CD4-positive, alpha-beta memory T cell (primary cell): ENCODE results near the gene GNG11. TPM values are rescaled to one million over a fixed set of nuclear protein-coding genes. Genes with fewer than 3 reads are reported as not detected.

Experiments
- CTCF ChIA-PET: fragments of 350-600 bp; sonication (Branson Sonifier 250); formaldehyde crosslinking; loops from one replicate; lab custom pipeline; 2021; ENCODE audit warnings: inconsistent platforms; ENCODE audit not compliant: partially characterized antibody; lab: Charles Lee
- POLR2A ChIA-PET: fragments of 350-600 bp; sonication (Branson Sonifier 250); formaldehyde crosslinking; loops from one replicate; lab custom pipeline; 2021; ENCODE audit not compliant: partially characterized antibody; lab: Charles Lee
- DNase-seq, 5 donors: peaks; one replicate each; pipeline versions ENCODE4 v3.0.0 to v3.0.0-alpha.2; 2020 to 2022; ENCODE audit warnings: mixed read lengths in 1 of 5
- H3K27ac ChIP-seq: one replicate; pipeline ENCODE4 v1.7.0; 2013; ENCODE audit warnings: low read depth, low read length
- H3K27me3 ChIP-seq: 2 replicates; pipeline ENCODE4 v1.7.0; 2013; ENCODE audit warnings: mild to moderate bottlenecking, low read length, moderate library complexity; ENCODE audit not compliant: insufficient read depth
- H3K36me3 ChIP-seq: 2 replicates; pipeline ENCODE4 v1.7.0; 2013; ENCODE audit warnings: mild to moderate bottlenecking, low read length, moderate library complexity; ENCODE audit not compliant: insufficient read depth
- H3K4me1 ChIP-seq: 2 replicates; pipeline ENCODE4 v1.7.0; 2013; ENCODE audit warnings: mild to moderate bottlenecking, low read length, moderate library complexity; ENCODE audit not compliant: insufficient read depth
- H3K4me3 ChIP-seq, 2 donors: one replicate each; pipeline ENCODE4 v1.7.0; 2013; ENCODE audit warnings: low read length in 2 of 2, mild to moderate bottlenecking in 1 of 2
- H3K9me3 ChIP-seq, 2 donors: one replicate each; pipeline ENCODE4 v1.7.0; 2013; ENCODE audit warnings: low read length in 2 of 2, control low read depth in 1 of 2; ENCODE audit not compliant: control insufficient read depth in 1 of 2
- H3K27ac Mint-ChIP-seq, 7 donors: one replicate each; pipeline ENCODE4 v1.8.0; 2020 to 2021; ENCODE audit warnings: mixed read lengths in 7 of 7, mild to moderate bottlenecking in 6 of 7, inconsistent platforms in 3 of 7, moderate library complexity in 3 of 7
- H3K27me3 Mint-ChIP-seq, 2 donors: one replicate each; pipeline ENCODE4 v1.8.0; 2020 to 2021; ENCODE audit warnings: mixed read lengths in 2 of 2
- H3K36me3 Mint-ChIP-seq, 2 donors: one replicate each; pipeline ENCODE4 v1.8.0; 2020 to 2021; ENCODE audit warnings: mixed read lengths in 2 of 2, inconsistent platforms in 1 of 2, mild to moderate bottlenecking in 1 of 2
- H3K4me1 Mint-ChIP-seq, 4 donors: one replicate each; pipeline ENCODE4 v1.8.0; 2020 to 2021; ENCODE audit warnings: mixed read lengths in 4 of 4, mild to moderate bottlenecking in 1 of 4
- H3K4me3 Mint-ChIP-seq, 8 donors: one replicate each; pipeline ENCODE4 v1.8.0; 2020 to 2021; ENCODE audit warnings: mixed read lengths in 8 of 8, mild to moderate bottlenecking in 7 of 8, moderate library complexity in 6 of 8, inconsistent platforms in 3 of 8
- H3K9me3 Mint-ChIP-seq, 8 donors: one replicate each; pipeline ENCODE4 v1.8.0; 2020 to 2021; ENCODE audit warnings: mixed read lengths in 8 of 8, mild to moderate bottlenecking in 5 of 8, inconsistent platforms in 3 of 8, moderate library complexity in 1 of 8
- intact Hi-C: fragments of 100-400 bp; cut with micrococcal nuclease; formaldehyde crosslinking; loops from one replicate; pipeline ENCODE4 v1.15.1; 2023
- polyA plus RNA-seq, 2 donors: library from polyadenylated mRNA; unstranded; fragments of 300-500 nt; fragmentation: Illumina TruSeq; gene quantifications; one replicate each; pipeline ENCODE4 v1.2.3, GENCODE V29; 2021
- total RNA-seq, 2 experiments: library from RNA; stranded (reverse); gene quantifications; one replicate each; pipeline ENCODE4 v1.2.3, GENCODE V29; 2021

GNG11 gene
- total and polyA plus RNA-seq, 4 experiments from 2014 or later: not detected

DNA sequence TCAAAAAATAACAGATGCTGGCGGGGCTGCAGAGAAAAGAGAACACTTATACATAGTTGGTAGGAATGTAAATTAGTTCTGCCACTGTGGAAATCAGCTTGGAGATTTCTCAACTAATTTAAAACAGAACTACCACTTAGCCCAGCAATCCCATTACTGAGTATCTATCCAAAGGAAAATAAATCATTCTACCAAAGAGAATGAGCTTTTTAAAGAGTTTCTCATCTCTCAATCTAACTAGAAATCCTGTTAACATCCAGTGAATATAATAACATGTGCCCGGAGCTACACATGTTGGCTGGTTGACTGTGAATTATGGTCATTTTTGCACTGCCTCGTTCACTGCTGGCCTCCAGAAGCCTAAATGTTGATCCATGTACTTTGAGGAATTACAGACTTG, 43.3 kb downstream of the GNG11 start:
- Mint-ChIP-seq H3K36me3 (peaks cover 2 to 3% of the 10 kb centered on the region in 2 donors), H3K9me3 (no peaks in the 10 kb centered on the region), H3K27ac (no peak overlapping the region), H3K4me3 (no peak overlapping the region), H3K27me3 (no peaks in the 10 kb centered on the region), H3K4me1 (no peaks in the 10 kb centered on the region)
- H3K9me3 ChIP-seq: no peaks in the 10 kb centered on the region
- H3K4me3 ChIP-seq: no peak overlapping the region
- ChIA-PET CTCF (no interaction called here), POLR2A (no interaction called here)
- intact Hi-C loops: no loop called here
- H3K4me1 ChIP-seq: no peaks in the 10 kb centered on the region
- H3K36me3 ChIP-seq: no peaks in the 10 kb centered on the region
- H3K27ac ChIP-seq: no peak overlapping the region
- no peak for DNase-seq
- no peaks in the 10 kb centered on the region for H3K27me3 ChIP-seq

DNA sequence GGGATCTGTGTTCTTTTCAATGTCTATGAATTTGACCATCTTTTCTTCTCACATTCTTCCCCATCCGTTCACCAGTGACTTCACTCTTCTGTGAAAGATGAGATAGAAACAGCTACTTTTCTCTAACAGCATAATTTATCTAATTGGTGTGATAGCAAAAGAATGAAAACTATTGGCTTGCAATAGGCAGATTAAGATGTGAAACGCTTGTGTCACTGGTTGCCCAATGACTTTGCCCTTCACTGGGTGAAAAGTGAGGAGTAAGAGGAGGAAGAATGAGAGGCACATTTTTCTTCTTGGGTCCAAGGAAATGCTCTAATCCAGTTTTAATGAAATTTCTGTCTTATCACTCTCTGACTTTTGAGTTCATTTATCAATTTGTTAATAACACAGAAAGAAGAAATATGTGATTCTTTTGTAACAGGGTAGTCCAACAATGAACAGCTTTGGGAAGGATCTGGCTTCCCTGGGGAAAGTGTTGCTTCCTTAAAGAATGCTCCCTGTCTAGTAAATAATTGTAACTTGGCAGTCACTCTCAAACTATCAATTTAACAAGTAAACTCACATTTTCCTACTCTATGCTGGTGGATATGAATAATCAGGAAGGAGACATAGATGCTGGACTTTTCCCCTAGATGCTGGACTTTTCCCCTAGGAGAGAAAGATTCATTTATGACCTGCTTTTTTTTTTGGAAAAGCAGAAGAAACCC, 47.5 kb downstream of the GNG11 start:
- Histone ChIP-seq H3K36me3 (no peaks in the 10 kb centered on the region), H3K4me3 (no peak overlapping the region), H3K4me1 (no peaks in the 10 kb centered on the region), H3K27me3 (no peaks in the 10 kb centered on the region), H3K9me3 (no peaks in the 10 kb centered on the region), H3K27ac (no peak overlapping the region)
- ChIA-PET CTCF (no interaction called here), POLR2A (no interaction called here)
- intact Hi-C loops: no loop called here
- Mint-ChIP-seq H3K4me1 (no peaks in the 10 kb centered on the region), H3K9me3 (no peaks in the 10 kb centered on the region), H3K27me3 (no peaks in the 10 kb centered on the region), H3K36me3 (peaks cover 2 to 8% of the 10 kb centered on the region in 2 donors), H3K4me3 (no peak overlapping the region), H3K27ac (no peak overlapping the region)
- DNase-seq: no peak

DNA sequence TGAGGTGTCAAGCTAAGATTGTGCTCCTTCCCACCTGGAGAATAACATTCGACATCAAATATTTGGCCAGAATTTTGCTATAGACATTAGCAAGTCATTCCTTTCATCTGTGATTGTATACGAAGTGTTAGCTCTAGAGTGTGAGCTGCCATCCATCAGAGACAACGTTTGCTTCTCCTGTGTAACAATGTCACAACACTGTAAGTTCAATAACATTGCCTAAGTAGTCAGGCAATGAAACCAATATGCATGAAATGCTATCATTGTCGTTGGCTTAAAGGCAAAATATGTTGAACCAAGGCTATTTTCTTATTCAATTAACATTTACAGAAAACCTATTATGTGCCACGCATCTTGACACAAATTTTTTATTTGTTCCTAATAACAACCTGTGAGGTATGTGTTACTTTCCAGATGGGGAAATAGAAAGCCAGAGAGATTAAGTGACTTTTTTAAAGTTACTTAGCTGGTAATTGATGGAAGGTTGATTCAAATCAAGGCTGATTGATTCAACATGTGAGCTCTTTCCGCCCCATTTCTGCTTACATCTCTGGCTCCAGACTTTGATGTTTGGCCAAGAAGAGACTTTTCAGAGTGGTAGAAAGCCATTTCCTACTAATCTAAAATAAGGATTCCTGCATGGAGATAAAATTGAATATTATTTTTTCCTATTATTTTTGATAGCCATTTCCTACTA, 50.6 kb downstream of the GNG11 start:
- Histone ChIP-seq H3K4me3 (no peak overlapping the region), H3K9me3 (no peaks in the 10 kb centered on the region), H3K36me3 (no peaks in the 10 kb centered on the region), H3K4me1 (no peaks in the 10 kb centered on the region), H3K27ac (no peak overlapping the region), H3K27me3 (no peaks in the 10 kb centered on the region)
- CTCF ChIA-PET: no interaction called here
- H3K27me3 Mint-ChIP-seq: no peaks in the 10 kb centered on the region
- peaks cover 0 to 2% (median 0%) of the 10 kb centered on the region in 8 donors for H3K9me3 Mint-ChIP-seq
- no peak overlapping the region for H3K27ac Mint-ChIP-seq
- intact Hi-C loops: no loop called here
- POLR2A ChIA-PET: no interaction called here
- no peaks in the 10 kb centered on the region for H3K4me1 Mint-ChIP-seq
- H3K36me3 Mint-ChIP-seq: peaks cover 3 to 9% of the 10 kb centered on the region in 2 donors
- no peak overlapping the region for H3K4me3 Mint-ChIP-seq
- no peak for DNase-seq

DNA sequence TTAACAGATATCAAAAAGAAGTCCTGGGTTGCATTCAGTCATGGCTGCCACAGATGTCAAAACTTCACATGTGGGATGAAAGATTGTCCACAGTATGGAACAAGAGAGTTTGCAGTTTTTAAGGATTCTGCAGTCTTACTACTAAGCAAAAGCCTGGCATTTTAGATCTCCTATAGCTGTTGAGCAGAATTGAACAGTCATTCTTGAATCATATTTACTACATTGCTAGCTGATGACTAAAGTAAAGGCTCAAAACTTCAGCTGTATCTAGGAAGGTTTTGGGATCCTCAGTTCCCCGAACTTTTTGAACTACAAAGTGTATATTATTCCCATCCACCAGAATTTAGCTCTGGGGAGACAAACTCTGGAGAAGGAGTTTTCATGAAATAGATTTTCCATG, 51.6 kb downstream of the GNG11 start:
- no peak overlapping the region for H3K27ac ChIP-seq
- Mint-ChIP-seq H3K4me1 (no peaks in the 10 kb centered on the region), H3K27me3 (no peaks in the 10 kb centered on the region), H3K36me3 (peaks cover 3 to 9% of the 10 kb centered on the region in 2 donors), H3K27ac (no peak overlapping the region), H3K9me3 (peaks cover 0 to 2% (median 0%) of the 10 kb centered on the region in 8 donors), H3K4me3 (no peak overlapping the region)
- no peaks in the 10 kb centered on the region for H3K9me3 ChIP-seq
- no peak overlapping the region for H3K4me3 ChIP-seq
- no peaks in the 10 kb centered on the region for H3K36me3 ChIP-seq
- ChIA-PET CTCF (no interaction called here), POLR2A (no interaction called here)
- intact Hi-C loops: no loop called here
- H3K4me1 ChIP-seq: no peaks in the 10 kb centered on the region
- no peaks in the 10 kb centered on the region for H3K27me3 ChIP-seq
- no peak for DNase-seq

DNA sequence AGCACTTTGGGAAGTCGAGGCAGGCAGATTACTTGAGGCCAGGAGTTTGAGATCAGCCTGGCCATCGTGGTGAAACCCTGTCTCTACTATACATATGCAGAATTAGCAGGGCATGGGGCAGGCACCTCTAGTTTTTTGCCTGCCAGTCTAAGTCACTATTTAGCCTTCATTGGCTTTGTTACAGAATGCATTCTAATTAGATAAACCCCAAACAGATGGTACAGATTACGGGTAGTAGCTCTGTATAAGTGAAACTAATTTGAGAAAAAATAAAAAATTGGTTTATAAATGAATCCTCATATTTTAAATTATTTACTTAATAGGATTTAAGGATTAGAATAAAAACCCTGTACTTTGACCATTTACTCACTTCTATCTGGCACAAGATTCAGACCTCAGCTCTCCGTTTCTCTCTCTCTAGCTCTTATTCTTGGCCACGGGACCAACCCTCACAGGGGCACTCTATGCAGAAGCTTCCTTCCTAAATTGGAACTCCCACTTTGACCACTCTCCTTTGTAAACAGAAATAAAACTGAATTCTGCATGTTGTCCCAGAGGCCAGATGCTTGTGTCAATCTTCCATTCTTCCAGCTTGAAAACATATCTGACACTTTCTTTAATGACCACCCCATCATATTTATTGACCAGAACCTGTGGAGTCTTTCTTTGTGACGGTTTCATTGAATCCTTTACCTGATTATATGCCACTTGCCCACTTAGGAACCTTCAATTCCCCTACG, 55.8 kb downstream of the GNG11 start:
- no peak overlapping the region for H3K27ac ChIP-seq
- no peaks in the 10 kb centered on the region for H3K27me3 ChIP-seq
- intact Hi-C loops: no loop called here
- Mint-ChIP-seq H3K9me3 (peaks cover 0 to 3% (median 0%) of the 10 kb centered on the region in 8 donors), H3K27ac (no peak overlapping the region), H3K4me1 (peaks cover 0 to 4% (median under 1%) of the 10 kb centered on the region in 4 donors), H3K27me3 (no peaks in the 10 kb centered on the region), H3K36me3 (peaks cover 3 to 13% of the 10 kb centered on the region in 2 donors), H3K4me3 (no peak overlapping the region)
- H3K4me1 ChIP-seq: no peaks in the 10 kb centered on the region
- CTCF ChIA-PET: no interaction called here
- H3K9me3 ChIP-seq: no peaks in the 10 kb centered on the region
- no peak for DNase-seq
- H3K4me3 ChIP-seq: no peak overlapping the region
- no peaks in the 10 kb centered on the region for H3K36me3 ChIP-seq
- POLR2A ChIA-PET: no interaction called here

Other genes starting within 250 kb of the GNG11 start
- not detected for gene TFPI2, start 31.0 kb upstream of the GNG11 start, total RNA-seq
- gene TFPI2, start 31.0 kb upstream of the GNG11 start, polyA plus RNA-seq: not detected
- not detected for gene GNGT1, start 15.2 kb upstream of the GNG11 start, total RNA-seq
- not detected for gene GNGT1, start 15.2 kb upstream of the GNG11 start, polyA plus RNA-seq
- gene BET1, start 82.6 kb downstream of the GNG11 start, total RNA-seq: 10 to 100 TPM; 40.8 to 45.7 TPM
- 10 to 100 TPM; 14.6 to 22.7 TPM for gene BET1, start 82.6 kb downstream of the GNG11 start, polyA plus RNA-seq